Activated naive CD4-positive, alpha-beta T cell treated with Interleukin-2 at 50 U/mL for 16 hours (primary cell): Measurements from ENCODE around the gene TBC1D13.
"Not testable (repeated sequence)": the region's sequence is repeated elsewhere in the genome, so short reads cannot be mapped to it uniquely, and the experiment has no call there.

ENCODE experiments used
- DNase-seq: peaks from one replicate; pipeline ENCODE4 v3.0.0-alpha.2; 2020

The TBC1D13 gene

DNA sequence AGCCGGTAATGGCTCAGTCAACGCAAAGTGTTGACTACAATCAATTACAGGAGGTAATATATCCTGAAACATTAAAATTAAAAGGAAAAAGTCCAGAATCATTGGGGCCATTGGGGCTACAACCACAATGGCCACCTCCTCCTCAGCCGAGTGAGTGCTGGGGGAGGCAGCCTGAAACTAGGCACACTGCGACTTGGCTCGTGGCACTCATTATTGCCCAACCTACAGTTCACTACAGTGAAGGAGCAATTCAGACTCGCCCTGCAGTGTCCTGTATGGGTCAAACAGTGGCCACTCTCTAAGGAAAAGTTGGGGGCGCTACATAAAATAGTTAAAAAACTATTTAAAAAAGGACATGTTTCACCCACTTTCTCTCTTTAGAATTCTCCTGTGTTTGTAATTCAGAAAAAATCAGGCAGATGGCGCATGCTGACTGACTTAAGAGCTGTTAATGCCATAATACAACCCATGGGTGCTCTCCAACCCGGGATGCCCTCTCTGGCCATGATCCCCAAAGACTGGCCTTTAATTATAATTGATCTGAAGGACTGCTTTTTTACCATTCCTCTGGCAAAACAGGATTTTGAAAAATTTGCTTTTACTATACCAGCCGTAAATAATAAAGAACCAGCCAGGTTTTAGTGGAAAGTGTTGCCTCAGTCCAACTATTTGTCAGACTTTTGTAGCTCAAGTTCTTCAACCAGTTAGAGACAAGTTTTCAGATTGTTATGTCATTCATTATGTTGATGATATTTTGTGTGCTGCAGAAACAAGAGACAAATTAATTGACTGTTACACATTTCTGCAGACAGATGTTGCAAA lies 64.9 kb downstream of the TBC1D13 start:
- not testable (repeated sequence) for DNase-seq

DNA sequence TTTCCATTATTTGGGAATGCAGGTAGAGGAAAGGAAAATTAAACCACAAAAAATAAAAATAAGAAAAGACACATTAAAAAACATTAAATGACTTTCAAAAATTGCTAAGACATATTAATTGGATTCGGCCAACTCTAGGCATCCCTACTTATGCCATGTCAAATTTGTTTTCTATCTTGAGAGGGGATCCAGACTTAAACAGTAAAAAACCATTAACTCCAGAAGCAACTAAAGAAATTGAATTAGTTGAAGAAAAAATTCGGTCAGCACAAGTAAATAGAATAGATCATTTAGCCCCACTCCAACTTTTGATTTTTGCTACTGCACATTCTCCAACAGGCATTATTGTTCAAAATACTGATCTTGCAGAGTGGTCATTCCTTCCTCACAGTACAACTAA lies 65.6 kb downstream of the TBC1D13 start:
- not testable (repeated sequence) for DNase-seq

GRCh38 chr9:128854454-128854853 lies 67.4 kb downstream of the TBC1D13 start:
- not testable (repeated sequence) for DNase-seq

DNA sequence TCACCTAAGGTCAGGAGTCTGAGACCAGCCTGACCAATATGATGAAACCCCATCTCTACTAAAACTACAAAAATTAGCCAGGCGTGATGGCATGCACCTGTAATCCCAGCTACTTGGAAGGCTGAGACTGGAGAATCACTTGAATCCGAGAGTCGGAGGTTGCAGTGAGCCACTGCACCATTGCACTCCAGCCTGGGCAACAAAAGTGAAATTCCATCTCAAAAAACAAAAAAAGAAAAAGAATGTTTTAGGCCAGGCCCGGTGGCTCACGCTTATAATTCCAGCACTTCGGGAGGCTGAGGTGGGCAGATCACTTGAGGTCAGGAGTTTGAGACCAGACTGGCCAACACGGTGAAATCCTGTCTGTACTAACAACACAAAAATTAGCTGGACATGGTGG lies 71.4 kb downstream of the TBC1D13 start:
- not testable (repeated sequence) for DNase-seq
